Activated CD8-positive, alpha-beta memory T cell treated with anti-CD3 and anti-CD28 coated beads, Interleukin-2, amount 50 U/mL, for 48 hours (primary cell): ENCODE measurements around the gene SLITRK1.

Experiments used
- DNase-seq: peaks from one replicate; pipeline ENCODE4 v3.0.0-alpha.2; 2020

Gene SLITRK1

GRCh38 chr13:83865161-83866137 lies 16.8 kb downstream of the SLITRK1 start:
- DNase-seq = no peak

DNA sequence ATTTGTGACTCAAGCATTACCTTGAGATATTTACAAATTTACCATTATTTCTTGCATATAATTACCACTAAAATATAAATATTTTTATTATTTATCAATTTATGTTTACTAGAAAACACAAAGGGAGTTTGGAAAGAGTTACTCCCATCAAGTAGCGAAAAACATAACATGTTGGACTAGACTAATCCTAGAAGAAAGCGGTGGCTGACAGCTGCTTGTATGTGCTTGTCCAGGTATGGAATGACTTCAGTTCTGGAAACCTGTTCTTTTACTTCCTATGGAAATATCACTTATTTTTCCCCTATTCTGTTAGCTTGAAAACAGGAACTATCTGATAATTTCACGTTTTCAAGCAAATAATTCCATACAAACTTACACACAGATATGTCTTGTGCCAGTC lies 28.5 kb downstream of the SLITRK1 start:
- no peak for DNase-seq

DNA sequence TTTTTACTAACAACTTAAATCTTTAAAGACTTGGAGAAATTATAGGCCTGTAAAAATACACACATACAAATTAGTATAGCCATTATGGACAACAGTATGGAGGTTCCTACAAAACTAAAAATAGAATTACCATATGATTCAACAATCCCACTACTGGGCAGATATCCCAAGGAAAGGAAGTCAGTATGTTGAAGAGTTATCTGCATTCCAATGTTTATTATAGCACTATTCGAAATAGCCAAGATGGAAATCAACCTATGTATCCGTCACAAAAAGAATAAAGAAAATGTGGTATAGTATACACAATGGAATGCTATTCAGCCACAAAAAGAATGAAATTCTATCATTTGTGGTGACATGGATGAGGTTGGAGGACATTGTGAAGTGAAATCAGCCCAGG lies 37.2 kb downstream of the SLITRK1 start:
- DNase-seq = no peak

GRCh38 chr13:83839146-83839545 lies 43.1 kb downstream of the SLITRK1 start:
- no peak for DNase-seq

GRCh38 chr13:83831796-83832195 lies 50.5 kb downstream of the SLITRK1 start:
- DNase-seq = no peak

GRCh38 chr13:83829810-83830209 lies 52.5 kb downstream of the SLITRK1 start:
- DNase-seq = no peak

GRCh38 chr13:83827338-83827737 lies 54.9 kb downstream of the SLITRK1 start:
- DNase-seq = no peak
